OCI-LY1 (cell line): ENCODE data around the gene NINJ2.

Experiments used
- H2AFZ ChIP-seq: fragments of 200-600 bp; sonication (generic), shearing (Covaris generic); 2 replicates; pipeline ENCODE4 v1.6.0; 2014; ENCODE audit warnings: antibody characterized with exemption, mild to moderate bottlenecking, low read length
- H3F3A ChIP-seq: fragments of 200-600 bp; sonication (generic), shearing (Covaris generic); 2 replicates; pipeline ENCODE4 v1.6.0; 2014; ENCODE audit warnings: mild to moderate bottlenecking, antibody characterized with exemption, low read length, moderate library complexity; ENCODE audit not compliant: insufficient read depth
- H3K27ac ChIP-seq: fragments of 200-600 bp; sonication (generic); 2 replicates; pipeline ENCODE4 v1.5.1; 2014; ENCODE audit warnings: low read length, mixed run types, mild to moderate bottlenecking, low read depth; ENCODE audit not compliant: poor library complexity, severe bottlenecking
- H3K27me3 ChIP-seq: fragments of 200-600 bp; sonication (generic); 2 replicates; pipeline ENCODE4 v1.6.0; 2014; ENCODE audit warnings: antibody characterized with exemption, mild to moderate bottlenecking, low read length, moderate library complexity; ENCODE audit not compliant: insufficient read depth
- H3K36me3 ChIP-seq: fragments of 200-600 bp; sonication (generic); 2 replicates; pipeline ENCODE4 v1.6.1; 2014; ENCODE audit warnings: mild to moderate bottlenecking, antibody characterized with exemption, low read length, moderate library complexity, mixed read lengths; ENCODE audit not compliant: insufficient read depth
- H3K4me1 ChIP-seq: fragments of 200-600 bp; sonication (generic); 2 replicates; pipeline ENCODE4 v1.5.1; 2014; ENCODE audit warnings: mild to moderate bottlenecking, low read length, moderate library complexity; ENCODE audit not compliant: insufficient read depth, severe bottlenecking
- H3K4me2 ChIP-seq: fragments of 200-600 bp; sonication (generic), shearing (Covaris generic); 2 replicates; pipeline ENCODE4 v1.6.1; 2014; ENCODE audit warnings: low read length
- H3K4me3 ChIP-seq: fragments of 200-600 bp; sonication (generic); 2 replicates; pipeline ENCODE4 v1.5.1; 2014; ENCODE audit warnings: low read length, low read depth, mild to moderate bottlenecking, mixed read lengths; ENCODE audit not compliant: poor library complexity, severe bottlenecking
- H3K79me2 ChIP-seq: fragments of 200-600 bp; shearing (Covaris generic); 2 replicates; pipeline ENCODE4 v1.6.1; 2016; ENCODE audit warnings: mixed run types, low read length, mixed read lengths; ENCODE audit not compliant: insufficient read depth
- H3K9ac ChIP-seq: fragments of 200-600 bp; sonication (generic), shearing (Covaris generic); 2 replicates; pipeline ENCODE4 v1.6.1; 2014; ENCODE audit warnings: mild to moderate bottlenecking, low read length, mixed read lengths
- H3K9me2 ChIP-seq: fragments of 200-600 bp; sonication (generic), shearing (Covaris generic); 2 replicates; pipeline ENCODE4 v1.6.1; 2014; ENCODE audit warnings: low read depth, mild to moderate bottlenecking, low read length, mixed read lengths
- H3K9me3 ChIP-seq: fragments of 200-600 bp; shearing (Covaris generic); 2 replicates; pipeline ENCODE4 v1.6.1; 2014; ENCODE audit warnings: low read length, mixed read lengths
- H4K20me1 ChIP-seq: fragments of 200-600 bp; sonication (generic), shearing (Covaris generic); 2 replicates; pipeline ENCODE4 v1.6.0; 2016; ENCODE audit warnings: mild to moderate bottlenecking, low read length; ENCODE audit not compliant: insufficient read depth
- CTCF ChIP-seq: fragments of 200-600 bp; sonication (generic), shearing (Covaris generic); IDR thresholded peaks from 2 replicates; pipeline ENCODE4 v1.5.1; 2017; ENCODE audit warnings: mild to moderate bottlenecking, antibody characterized with exemption, low read length, moderate library complexity, mixed read lengths
- EZH2 ChIP-seq: fragments of 200-600 bp; sonication (generic), shearing (Covaris generic); IDR thresholded peaks from 2 replicates; pipeline ENCODE4 v1.8.0; 2017; ENCODE audit warnings: borderline replicate concordance, mixed run types, mild to moderate bottlenecking, antibody characterized with exemption, low read length, moderate library complexity, mixed read lengths

The NINJ2 gene

GRCh38 chr12:558580-558979, 104.7 kb downstream of the NINJ2 start:
- Histone ChIP-seq H3K79me2 (no peaks in the 10 kb centered on the region), H4K20me1 (no peaks in the 10 kb centered on the region), H3F3A (no peaks in the 10 kb centered on the region), H3K36me3 (peaks cover 9% of the 10 kb centered on the region; the same call in 1 of the 2 replicates), H3K4me3 (no peak overlapping the region), H2AFZ (no peak overlapping the region), H3K9me3 (no peaks in the 10 kb centered on the region), H3K4me2 (no peak overlapping the region), H3K27ac (no peak overlapping the region), H3K9me2 (no peaks in the 10 kb centered on the region), H3K4me1 (peaks cover 17% of the 10 kb centered on the region), H3K9ac (no peak overlapping the region), H3K27me3 (peaks cover 11% of the 10 kb centered on the region; the same call in 1 of the 2 replicates)
- no peak for TF ChIP-seq EZH2
- TF ChIP-seq CTCF = no peak

GRCh38 chr12:556498-556897, 106.7 kb downstream of the NINJ2 start:
- Histone ChIP-seq H3K79me2 (no peaks in the 10 kb centered on the region), H3K4me1 (peaks cover 12% of the 10 kb centered on the region), H3K9me3 (no peaks in the 10 kb centered on the region), H3K36me3 (no peaks in the 10 kb centered on the region), H3K9ac (no peak overlapping the region), H3K4me3 (no peak overlapping the region), H3K9me2 (no peaks in the 10 kb centered on the region), H3F3A (no peaks in the 10 kb centered on the region), H2AFZ (no peak overlapping the region), H3K4me2 (no peak overlapping the region), H3K27ac (no peak overlapping the region), H3K27me3 (peaks cover 16% of the 10 kb centered on the region), H4K20me1 (no peaks in the 10 kb centered on the region)
- no peak for TF ChIP-seq CTCF
- TF ChIP-seq EZH2 = no peak

DNA sequence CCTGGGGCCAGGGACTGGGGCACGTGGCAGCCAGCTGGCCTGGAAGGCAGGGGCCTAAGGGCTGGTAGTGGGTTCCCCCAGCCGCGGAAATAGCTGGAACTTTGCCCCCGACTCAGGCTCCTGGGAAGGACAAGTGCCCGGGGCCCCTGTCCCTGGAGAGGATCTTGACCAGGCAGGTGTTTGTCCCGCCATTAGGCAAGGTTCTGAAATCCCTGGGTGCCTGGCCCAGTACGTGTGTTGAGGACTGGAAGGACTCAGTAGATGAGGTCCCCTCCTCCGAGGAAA, 109.3 kb downstream of the NINJ2 start:
- no peaks in the 10 kb centered on the region for H3K79me2 ChIP-seq
- H3K9me3 ChIP-seq = no peaks in the 10 kb centered on the region
- no peak overlapping the region for H3K27ac ChIP-seq
- H3K9ac ChIP-seq = no peak overlapping the region
- no peaks in the 10 kb centered on the region for H4K20me1 ChIP-seq
- H3K4me2 ChIP-seq = no peak overlapping the region
- H3K9me2 ChIP-seq = no peaks in the 10 kb centered on the region
- TF ChIP-seq EZH2 (no peak), CTCF (no peak)
- H3K36me3 ChIP-seq = no peaks in the 10 kb centered on the region
- H2AFZ ChIP-seq = no peak overlapping the region
- H3K27me3 ChIP-seq = peaks cover 6% of the 10 kb centered on the region; the same call in 1 of the 2 replicates
- no peaks in the 10 kb centered on the region for H3F3A ChIP-seq
- H3K4me1 ChIP-seq = no peaks in the 10 kb centered on the region
- no peak overlapping the region for H3K4me3 ChIP-seq
